ENCODE results near the gene CTDSP1. TPM values are rescaled to one million over a fixed set of nuclear protein-coding genes. Genes with fewer than 3 reads are reported as not detected.

The CTDSP1 gene
- total and polyA plus RNA-seq, 4 donors: 38.3 to 76.5 (median 56.6) TPM

DNA sequence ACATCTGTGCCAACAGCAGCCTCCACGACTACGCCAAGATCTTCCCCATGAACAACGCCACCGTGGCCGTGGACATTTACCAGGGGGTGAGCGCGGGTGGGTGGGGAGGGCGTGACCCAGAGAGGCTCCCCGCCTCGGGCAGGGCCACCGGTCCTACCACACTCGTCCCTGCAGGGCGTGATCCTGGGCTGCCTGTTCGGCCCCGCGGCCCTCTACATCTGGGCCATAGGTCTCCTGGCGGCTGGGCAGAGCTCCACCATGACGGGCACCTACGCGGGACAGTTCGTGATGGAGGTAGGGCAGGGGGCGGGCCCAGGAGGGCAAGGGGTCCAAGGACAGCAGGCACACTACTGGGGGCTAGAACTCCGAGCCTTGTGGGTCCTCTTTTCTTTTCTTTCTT lies 8.5 kb upstream of the CTDSP1 start:
- H3K4me1 ChIP-seq (ENCODE audit: control insufficient read depth in 4 of 4, insufficient read depth in 4 of 4, low read length in 3 of 4): peaks cover 2 to 14% (median 8%) of the 10 kb centered on the region in 4 donors
- no peak overlapping the region for H3K27ac ChIP-seq (ENCODE audit: low read depth in 1 of 2, low read length in 2 of 2)
- no peaks in the 10 kb centered on the region for H3K36me3 ChIP-seq (ENCODE audit: control insufficient read depth in 4 of 4, insufficient read depth in 3 of 4, low read depth in 1 of 4, low read length in 3 of 4)
- no peak overlapping the region for H3K4me3 ChIP-seq (ENCODE audit: low read depth in 1 of 3, low read length in 3 of 3)
- TF ChIP-seq YY1 (IDR thresholded peaks at IDR 0.05) (no peak), GABPA (IDR thresholded peaks at IDR 0.05 in 1 of 2, conservative IDR thresholded peaks at IDR 0.05 in 1 of 2) (no peak), NR2F2 (IDR thresholded peaks at IDR 0.05) (no peak), FOXA1 (IDR thresholded peaks at IDR 0.05) (no peak), RAD21 (IDR thresholded peaks at IDR 0.05) (no peak), FOXA2 (IDR thresholded peaks at IDR 0.05) (no peak), TAF1 (conservative IDR thresholded peaks at IDR 0.05) (no peak), SP1 (IDR thresholded peaks at IDR 0.05) (no peak), EGR1 (IDR thresholded peaks at IDR 0.05; ENCODE audit: low read depth in 2 of 2) (no peak), RXRA (IDR thresholded peaks at IDR 0.05) (no peak)
- TF ChIP-seq, protein P1, sequence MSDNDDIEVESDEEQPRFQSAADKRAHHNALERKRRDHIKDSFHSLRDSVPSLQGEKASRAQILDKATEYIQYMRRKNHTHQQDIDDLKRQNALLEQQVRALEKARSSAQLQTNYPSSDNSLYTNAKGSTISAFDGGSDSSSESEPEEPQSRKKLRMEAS (IDR thresholded peaks at IDR 0.05): no peak
- TF ChIP-seq, protein P2, sequence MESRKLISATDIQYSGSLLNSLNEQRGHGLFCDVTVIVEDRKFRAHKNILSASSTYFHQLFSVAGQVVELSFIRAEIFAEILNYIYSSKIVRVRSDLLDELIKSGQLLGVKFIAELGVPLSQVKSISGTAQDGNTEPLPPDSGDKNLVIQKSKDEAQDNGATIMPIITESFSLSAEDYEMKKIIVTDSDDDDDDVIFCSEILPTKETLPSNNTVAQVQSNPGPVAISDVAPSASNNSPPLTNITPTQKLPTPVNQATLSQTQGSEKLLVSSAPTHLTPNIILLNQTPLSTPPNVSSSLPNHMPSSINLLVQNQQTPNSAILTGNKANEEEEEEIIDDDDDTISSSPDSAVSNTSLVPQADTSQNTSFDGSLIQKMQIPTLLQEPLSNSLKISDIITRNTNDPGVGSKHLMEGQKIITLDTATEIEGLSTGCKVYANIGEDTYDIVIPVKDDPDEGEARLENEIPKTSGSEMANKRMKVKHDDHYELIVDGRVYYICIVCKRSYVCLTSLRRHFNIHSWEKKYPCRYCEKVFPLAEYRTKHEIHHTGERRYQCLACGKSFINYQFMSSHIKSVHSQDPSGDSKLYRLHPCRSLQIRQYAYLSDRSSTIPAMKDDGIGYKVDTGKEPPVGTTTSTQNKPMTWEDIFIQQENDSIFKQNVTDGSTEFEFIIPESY (IDR thresholded peaks at IDR 0.05): no peak
- TF ChIP-seq, protein P3, sequence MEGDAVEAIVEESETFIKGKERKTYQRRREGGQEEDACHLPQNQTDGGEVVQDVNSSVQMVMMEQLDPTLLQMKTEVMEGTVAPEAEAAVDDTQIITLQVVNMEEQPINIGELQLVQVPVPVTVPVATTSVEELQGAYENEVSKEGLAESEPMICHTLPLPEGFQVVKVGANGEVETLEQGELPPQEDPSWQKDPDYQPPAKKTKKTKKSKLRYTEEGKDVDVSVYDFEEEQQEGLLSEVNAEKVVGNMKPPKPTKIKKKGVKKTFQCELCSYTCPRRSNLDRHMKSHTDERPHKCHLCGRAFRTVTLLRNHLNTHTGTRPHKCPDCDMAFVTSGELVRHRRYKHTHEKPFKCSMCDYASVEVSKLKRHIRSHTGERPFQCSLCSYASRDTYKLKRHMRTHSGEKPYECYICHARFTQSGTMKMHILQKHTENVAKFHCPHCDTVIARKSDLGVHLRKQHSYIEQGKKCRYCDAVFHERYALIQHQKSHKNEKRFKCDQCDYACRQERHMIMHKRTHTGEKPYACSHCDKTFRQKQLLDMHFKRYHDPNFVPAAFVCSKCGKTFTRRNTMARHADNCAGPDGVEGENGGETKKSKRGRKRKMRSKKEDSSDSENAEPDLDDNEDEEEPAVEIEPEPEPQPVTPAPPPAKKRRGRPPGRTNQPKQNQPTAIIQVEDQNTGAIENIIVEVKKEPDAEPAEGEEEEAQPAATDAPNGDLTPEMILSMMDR (IDR thresholded peaks at IDR 0.05; ENCODE audit: low read depth, low read length, missing input control): no peak
- TF ChIP-seq, protein P4, sequence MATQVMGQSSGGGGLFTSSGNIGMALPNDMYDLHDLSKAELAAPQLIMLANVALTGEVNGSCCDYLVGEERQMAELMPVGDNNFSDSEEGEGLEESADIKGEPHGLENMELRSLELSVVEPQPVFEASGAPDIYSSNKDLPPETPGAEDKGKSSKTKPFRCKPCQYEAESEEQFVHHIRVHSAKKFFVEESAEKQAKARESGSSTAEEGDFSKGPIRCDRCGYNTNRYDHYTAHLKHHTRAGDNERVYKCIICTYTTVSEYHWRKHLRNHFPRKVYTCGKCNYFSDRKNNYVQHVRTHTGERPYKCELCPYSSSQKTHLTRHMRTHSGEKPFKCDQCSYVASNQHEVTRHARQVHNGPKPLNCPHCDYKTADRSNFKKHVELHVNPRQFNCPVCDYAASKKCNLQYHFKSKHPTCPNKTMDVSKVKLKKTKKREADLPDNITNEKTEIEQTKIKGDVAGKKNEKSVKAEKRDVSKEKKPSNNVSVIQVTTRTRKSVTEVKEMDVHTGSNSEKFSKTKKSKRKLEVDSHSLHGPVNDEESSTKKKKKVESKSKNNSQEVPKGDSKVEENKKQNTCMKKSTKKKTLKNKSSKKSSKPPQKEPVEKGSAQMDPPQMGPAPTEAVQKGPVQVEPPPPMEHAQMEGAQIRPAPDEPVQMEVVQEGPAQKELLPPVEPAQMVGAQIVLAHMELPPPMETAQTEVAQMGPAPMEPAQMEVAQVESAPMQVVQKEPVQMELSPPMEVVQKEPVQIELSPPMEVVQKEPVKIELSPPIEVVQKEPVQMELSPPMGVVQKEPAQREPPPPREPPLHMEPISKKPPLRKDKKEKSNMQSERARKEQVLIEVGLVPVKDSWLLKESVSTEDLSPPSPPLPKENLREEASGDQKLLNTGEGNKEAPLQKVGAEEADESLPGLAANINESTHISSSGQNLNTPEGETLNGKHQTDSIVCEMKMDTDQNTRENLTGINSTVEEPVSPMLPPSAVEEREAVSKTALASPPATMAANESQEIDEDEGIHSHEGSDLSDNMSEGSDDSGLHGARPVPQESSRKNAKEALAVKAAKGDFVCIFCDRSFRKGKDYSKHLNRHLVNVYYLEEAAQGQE (IDR thresholded peaks at IDR 0.05): no peak
- TF ChIP-seq, protein P5, sequence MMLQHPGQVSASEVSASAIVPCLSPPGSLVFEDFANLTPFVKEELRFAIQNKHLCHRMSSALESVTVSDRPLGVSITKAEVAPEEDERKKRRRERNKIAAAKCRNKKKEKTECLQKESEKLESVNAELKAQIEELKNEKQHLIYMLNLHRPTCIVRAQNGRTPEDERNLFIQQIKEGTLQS (IDR thresholded peaks at IDR 0.05): no peak
- no peaks in the 10 kb centered on the region for H3K9me3 ChIP-seq (ENCODE audit: control insufficient read depth in 4 of 4, low read length in 3 of 4)
- DNase-seq (ENCODE audit: low spot score): no peak
- no peaks in the 10 kb centered on the region for H3K27me3 ChIP-seq (ENCODE audit: control insufficient read depth in 4 of 4, insufficient read depth in 4 of 4, low read length in 3 of 4)
- H3K9ac ChIP-seq (ENCODE audit: low read depth in 1 of 2, low read length in 2 of 2): no peak overlapping the region
- 95% methylated on average over 23 of the region's 23 CpGs for WGBS

DNA sequence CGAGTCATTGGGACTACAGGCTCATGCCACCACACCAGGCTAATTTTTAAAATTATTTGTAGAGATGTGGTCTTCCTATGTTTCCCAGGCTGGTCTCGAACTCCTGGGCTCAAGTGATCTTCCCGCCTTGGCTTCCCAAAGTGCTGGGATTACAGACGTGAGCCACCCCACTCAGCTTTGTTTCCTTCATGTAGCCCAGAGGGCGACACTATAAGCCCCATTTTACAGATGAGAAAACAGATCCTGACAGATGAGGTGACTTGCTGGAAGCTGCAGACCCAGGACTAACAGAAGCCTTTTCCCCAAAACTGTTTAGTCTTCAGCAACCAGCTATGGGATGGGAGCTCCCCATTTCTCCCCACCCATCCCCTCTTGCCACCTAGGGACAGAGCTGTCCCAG lies 7.2 kb upstream of the CTDSP1 start:
- H3K9ac ChIP-seq (ENCODE audit: low read depth in 1 of 2, low read length in 2 of 2): no peak overlapping the region
- TF ChIP-seq, protein P3 (IDR thresholded peaks at IDR 0.05; ENCODE audit: low read depth, low read length, missing input control): no peak
- TF ChIP-seq FOXA1 (IDR thresholded peaks at IDR 0.05): no peak
- TF ChIP-seq NR2F2 (IDR thresholded peaks at IDR 0.05): no peak
- TF ChIP-seq JUND (IDR thresholded peaks at IDR 0.05): no peak
- TF ChIP-seq GABPA (IDR thresholded peaks at IDR 0.05 in 1 of 2, conservative IDR thresholded peaks at IDR 0.05 in 1 of 2): no peak
- TF ChIP-seq, protein P1 (IDR thresholded peaks at IDR 0.05): no peak
- no peak for TF ChIP-seq HNF4G (IDR thresholded peaks at IDR 0.05)
- TF ChIP-seq RXRA (IDR thresholded peaks at IDR 0.05): no peak
- no peak for TF ChIP-seq SP1 (IDR thresholded peaks at IDR 0.05)
- H3K36me3 ChIP-seq (ENCODE audit: control insufficient read depth in 4 of 4, insufficient read depth in 3 of 4, low read depth in 1 of 4, low read length in 3 of 4): no peaks in the 10 kb centered on the region
- no peak overlapping the region for H3K27ac ChIP-seq (ENCODE audit: low read depth in 1 of 2, low read length in 2 of 2)
- no peak for DNase-seq (ENCODE audit: low spot score)
- no peaks in the 10 kb centered on the region for H3K27me3 ChIP-seq (ENCODE audit: control insufficient read depth in 4 of 4, insufficient read depth in 4 of 4, low read length in 3 of 4)
- peaks cover 6 to 22% (median 17%) of the 10 kb centered on the region in 4 donors for H3K4me1 ChIP-seq (ENCODE audit: control insufficient read depth in 4 of 4, insufficient read depth in 4 of 4, low read length in 3 of 4)
- H3K4me3 ChIP-seq (ENCODE audit: low read depth in 1 of 3, low read length in 3 of 3): no peak overlapping the region
- 95% methylated on average over 5 of the region's 5 CpGs for WGBS
- H3K9me3 ChIP-seq (ENCODE audit: control insufficient read depth in 4 of 4, low read length in 3 of 4): no peaks in the 10 kb centered on the region

Measured in liver (tissue), 9 donors.